ELF-1 (cell line): Measurements from ENCODE around the gene TICRR.

ENCODE experiments used
- DNase-seq: peaks from one replicate; pipeline ENCODE4 v3.0.0-alpha.2; 2016; ENCODE audit warnings: low read depth, low spot score

The TICRR gene

DNA sequence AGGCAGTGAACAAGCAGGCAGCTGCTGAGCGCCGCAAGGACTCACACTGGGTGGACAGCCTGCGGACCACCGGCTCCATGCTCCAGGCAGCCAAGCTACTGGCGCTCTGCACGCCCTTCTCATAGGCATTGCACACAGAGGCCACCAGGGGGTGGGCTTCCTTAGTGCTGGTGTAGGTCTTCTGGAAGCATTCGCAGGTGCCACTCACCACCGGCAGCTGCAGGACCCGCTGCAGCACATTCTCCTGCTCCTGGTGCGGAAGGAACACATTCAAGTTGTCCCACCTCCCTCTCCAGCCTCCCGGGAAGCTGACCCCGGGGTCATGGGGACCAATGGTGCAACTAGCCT, 97.9 kb downstream of the TICRR start:
- DNase-seq, result peak; percentile 87

DNA sequence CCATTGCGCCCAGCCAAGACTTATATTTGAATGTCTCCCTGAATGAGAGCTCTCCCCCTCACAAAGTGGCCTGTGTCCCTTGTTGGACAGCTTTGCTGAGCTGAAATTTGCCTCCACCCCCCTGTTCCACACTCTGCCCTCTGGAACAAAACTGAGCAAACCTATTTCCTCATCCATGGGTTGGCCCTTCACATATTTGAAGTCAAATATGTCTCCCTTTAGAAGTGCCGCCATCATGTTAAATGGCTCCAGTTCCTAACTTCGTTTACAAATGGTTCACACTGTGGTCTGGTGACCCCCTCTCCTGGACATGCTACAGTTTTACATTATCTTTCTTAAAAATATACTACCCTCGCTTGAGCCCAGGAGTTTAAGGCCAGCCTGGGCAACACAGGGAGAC, 99.3 kb downstream of the TICRR start:
- DNase-seq, result no peak

DNA sequence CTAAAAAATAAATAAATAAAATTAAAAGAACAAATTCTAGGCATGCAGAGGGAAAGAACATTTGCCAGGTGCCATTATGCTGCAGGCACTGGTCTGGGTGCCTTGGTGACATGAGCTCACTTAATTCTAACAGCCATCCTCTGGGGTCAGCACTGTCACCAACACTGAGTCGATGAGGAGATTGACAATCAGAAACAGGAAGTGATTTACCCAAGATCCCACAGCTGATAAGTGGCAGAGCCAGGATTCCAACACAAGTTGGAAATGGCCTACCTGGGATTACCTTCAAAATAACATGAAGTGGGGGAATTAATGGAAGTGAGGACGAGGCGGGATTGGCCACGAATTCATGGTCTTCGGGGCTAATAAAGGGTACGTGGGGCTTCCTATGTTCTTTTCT, 100.3 kb downstream of the TICRR start:
- no peak for DNase-seq

- no peak for DNase-seq
These were observed 102.1 kb downstream of the TICRR start for GRCh38 chr15:89677381-89677780.
